NT2/D1 (cell line): ENCODE results near the gene DDX17.

Experiments used
- SUZ12 ChIP-seq: IDR thresholded peaks from 2 replicates; pipeline ENCODE4 v1.6.1; 2011; ENCODE audit not compliant: insufficient read length, insufficient read depth; ENCODE audit errors: extremely low read depth
- YY1 ChIP-seq: IDR thresholded peaks from 2 replicates; pipeline ENCODE4 v1.6.1; 2011; ENCODE audit not compliant: insufficient read length, insufficient read depth

DNA sequence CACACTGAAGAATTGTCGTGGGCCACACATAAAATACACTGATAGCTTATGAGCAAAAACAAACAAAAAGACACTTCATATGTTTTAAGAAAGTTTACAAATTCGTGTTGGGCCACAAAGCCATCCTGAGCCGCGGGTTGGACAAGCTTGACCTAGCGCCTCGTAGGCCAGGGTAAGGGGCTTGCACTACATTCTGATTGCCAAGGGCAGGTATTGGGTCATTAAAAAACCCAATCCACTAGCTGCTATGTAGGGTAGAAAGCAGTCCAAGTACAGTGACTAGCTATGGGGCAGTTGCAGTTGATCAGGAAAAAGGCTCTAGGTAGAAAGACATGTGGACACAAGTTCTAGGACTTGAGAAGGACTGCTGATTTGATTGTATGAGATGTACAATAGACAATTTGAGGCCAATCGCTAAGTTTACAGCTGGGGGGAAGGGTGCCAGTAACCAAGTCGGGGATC is 24.2 kb downstream of the DDX17 start:
- no peak for TF ChIP-seq SUZ12
- TF ChIP-seq YY1: no peak
